Upper lobe of left lung (tissue), 6 donors: ENCODE results near the gene GTF3C5. TPM values are rescaled to one million over a fixed set of nuclear protein-coding genes. Genes with fewer than 3 reads are reported as not detected.
"Not testable (repeated sequence)": the region's sequence is repeated elsewhere in the genome, so short reads cannot be mapped to it uniquely, and the experiment has no call there.

Source experiments
- ATAC-seq, 2 donors: fragments of 200-7000 bp; cut with Tn5 transposase; one replicate each; pipeline ENCODE4 v1.9.1; 2022; ENCODE audit warnings: mild to moderate bottlenecking in 2 of 2, moderate library complexity in 2 of 2; ENCODE audit not compliant: low FRiP score in 2 of 2
- DNase-seq, 2 donors: peaks; one replicate each; pipeline ENCODE4 v3.0.0-alpha.2; 2019 to 2020
- H3K27ac ChIP-seq, 4 donors: fragments of 200-600 bp; sonication (generic); one replicate each; pipeline ENCODE4 v1.5.1; 2016 to 2019
- H3K27me3 ChIP-seq, 4 donors: fragments of 200-600 bp; sonication (generic); one replicate each; pipeline ENCODE4 v1.5.1; 2017 to 2019
- H3K36me3 ChIP-seq, 4 donors: fragments of 200-600 bp; sonication (generic); one replicate each; pipeline ENCODE4 v1.5.1; 2016 to 2019
- H3K4me1 ChIP-seq, 4 donors: fragments of 200-600 bp; sonication (generic); one replicate each; pipeline ENCODE4 v1.5.1; 2018 to 2019
- H3K4me3 ChIP-seq, 4 donors: fragments of 200-600 bp; sonication (generic); one replicate each; pipeline ENCODE4 v1.5.1; 2017 to 2019; ENCODE audit warnings: mild to moderate bottlenecking in 2 of 4, moderate library complexity in 1 of 4
- H3K9me3 ChIP-seq, 4 donors: fragments of 200-600 bp; sonication (generic); one replicate each; pipeline ENCODE4 v1.5.1; 2018 to 2019
- EP300 ChIP-seq, 4 donors: sonication (generic); formaldehyde crosslinking; IDR thresholded peaks; one replicate each; pipeline ENCODE4 v1.5.1; 2017; ENCODE audit warnings: antibody characterized with exemption in 4 of 4, control low read depth in 2 of 4
- POLR2A ChIP-seq, 4 donors: fragments of 450-650 bp; IDR thresholded peaks; one replicate each; pipeline ENCODE4 v1.5.1; 2016 to 2017; ENCODE audit warnings: antibody characterized with exemption in 4 of 4, mild to moderate bottlenecking in 2 of 4
- POLR2AphosphoS5 ChIP-seq, 2 donors: sonication (generic); formaldehyde crosslinking; IDR thresholded peaks; one replicate each; pipeline ENCODE4 v1.5.1; 2017; ENCODE audit warnings: antibody characterized with exemption in 2 of 2
- WGBS, 2 donors: methylation state at CpG; one replicate each; pipeline ENCODE4 v1.1.5; 2017 to 2018; 5-methylcytosine and 5-hydroxymethylcytosine counted together
- total RNA-seq, 6 donors: library from RNA; depleted of rRNA in 4 of 6; stranded (reverse); fragments of >200 nt in 4 of 6; gene quantifications; one replicate each; pipeline versions ENCODE4 v1.1.0 to v1.2.1, GENCODE V29; 2016 to 2021
- TF ChIP-seq, protein P1 (sequence below), 6 experiments: fragments of 450-650 bp in 4 of 6; fragments of 200-600 bp in 2 of 6; sonication (generic) in 2 of 6; IDR thresholded peaks; one replicate each; pipeline ENCODE4 v1.5.1; 2016 to 2019; ENCODE audit warnings: antibody characterized with exemption in 6 of 6
- donor health status: DM: no; HTN: no; CAD: no; lungs with moderate emphysema.
- donor health status: DM: no; HTN: yes; CAD: no; lungs with severe emphysema.

Gene GTF3C5
- total RNA-seq, 6 donors from 2014 or later: 40.9 to 133 (median 49.7) TPM

DNA sequence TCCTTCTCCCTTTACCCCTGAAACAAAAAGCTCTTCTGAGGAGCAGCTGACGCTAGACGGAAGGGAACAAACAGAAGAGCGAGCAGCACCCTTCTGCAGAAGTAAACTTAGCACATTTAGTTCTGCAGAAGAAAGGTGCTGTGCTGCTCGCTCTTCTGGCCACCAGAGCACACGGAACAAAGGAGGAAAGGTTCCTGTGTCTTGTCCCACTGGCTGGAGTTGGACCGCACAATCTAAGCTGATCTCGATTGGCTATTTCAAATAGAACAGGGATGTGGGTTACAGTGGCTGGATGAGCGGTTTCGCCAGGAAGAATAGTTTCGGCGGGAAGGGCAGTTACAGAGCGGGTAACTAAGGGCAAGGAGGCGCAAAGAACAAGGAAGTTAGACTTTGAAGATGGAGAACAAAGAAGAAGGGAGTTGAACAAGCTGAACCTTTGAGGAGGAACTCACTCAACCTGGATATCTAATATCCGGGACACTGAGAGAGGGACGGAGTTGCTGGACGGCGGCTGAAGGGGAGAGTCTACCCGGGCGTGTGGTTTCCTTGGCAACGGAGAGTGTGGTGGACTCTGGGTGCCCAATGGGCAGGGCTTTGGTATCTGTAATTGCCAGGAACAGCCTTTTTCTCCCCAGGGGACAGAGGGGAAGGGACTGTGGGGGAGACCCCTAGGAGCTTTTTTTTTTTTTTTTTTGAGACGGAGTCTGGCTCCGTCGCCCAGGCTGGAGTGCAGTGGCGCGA lies 7.1 kb downstream of the GTF3C5 start:
- ATAC-seq: no peak
- H3K4me1 ChIP-seq: peaks cover 0 to 16% (median 2%) of the 10 kb centered on the region in 4 donors
- DNase-seq: no peak
- no peak overlapping the region for H3K4me3 ChIP-seq
- no peaks in the 10 kb centered on the region for H3K27me3 ChIP-seq
- H3K36me3 ChIP-seq: peaks cover 7 to 15% (median 12%) of the 10 kb centered on the region in 4 donors
- no peak overlapping the region for H3K27ac ChIP-seq
- no peaks in the 10 kb centered on the region for H3K9me3 ChIP-seq
- 90 to 91% methylated on average over 22 to 25 of the region's 25 CpGs for WGBS, 2 donors
- TF ChIP-seq EP300 (IDR thresholded peaks at IDR 0.05) (no peak), POLR2A (IDR thresholded peaks at IDR 0.05) (no peak), POLR2AphosphoS5 (IDR thresholded peaks at IDR 0.05) (no peak)

DNA sequence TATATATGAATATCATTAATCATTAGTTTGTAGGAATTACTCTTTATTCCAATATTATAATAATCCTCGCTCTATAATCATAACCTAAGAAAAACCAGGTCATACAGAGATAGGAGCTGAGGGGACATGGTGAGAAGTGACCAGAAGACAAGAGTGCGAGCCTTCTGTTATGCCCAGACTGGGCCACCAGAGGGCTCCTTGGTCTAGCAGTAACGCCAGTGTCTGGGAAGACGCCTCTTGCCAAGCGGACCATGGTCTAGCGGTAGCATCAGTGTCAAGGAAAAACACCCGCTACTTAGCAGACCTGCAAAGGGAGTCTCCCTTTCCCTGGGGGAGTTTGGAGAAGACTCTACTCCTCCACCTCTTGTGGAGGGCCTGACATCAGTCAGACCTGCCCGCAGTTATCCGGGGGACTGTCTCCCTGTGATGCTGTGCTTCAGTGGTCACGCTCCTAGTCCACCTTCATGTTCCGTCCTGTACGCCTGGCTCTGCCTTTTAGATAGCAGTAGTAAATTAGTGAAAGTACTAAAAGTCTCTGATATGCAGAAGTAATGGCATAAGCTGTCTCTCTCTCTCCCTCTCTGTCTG lies 10.2 kb downstream of the GTF3C5 start:
- peaks cover 14 to 46% (median 41%) of the 10 kb centered on the region in 4 donors for H3K36me3 ChIP-seq
- 90 to 95% methylated on average over 12 of the region's 12 CpGs for WGBS, 2 donors
- TF ChIP-seq, protein P1, sequence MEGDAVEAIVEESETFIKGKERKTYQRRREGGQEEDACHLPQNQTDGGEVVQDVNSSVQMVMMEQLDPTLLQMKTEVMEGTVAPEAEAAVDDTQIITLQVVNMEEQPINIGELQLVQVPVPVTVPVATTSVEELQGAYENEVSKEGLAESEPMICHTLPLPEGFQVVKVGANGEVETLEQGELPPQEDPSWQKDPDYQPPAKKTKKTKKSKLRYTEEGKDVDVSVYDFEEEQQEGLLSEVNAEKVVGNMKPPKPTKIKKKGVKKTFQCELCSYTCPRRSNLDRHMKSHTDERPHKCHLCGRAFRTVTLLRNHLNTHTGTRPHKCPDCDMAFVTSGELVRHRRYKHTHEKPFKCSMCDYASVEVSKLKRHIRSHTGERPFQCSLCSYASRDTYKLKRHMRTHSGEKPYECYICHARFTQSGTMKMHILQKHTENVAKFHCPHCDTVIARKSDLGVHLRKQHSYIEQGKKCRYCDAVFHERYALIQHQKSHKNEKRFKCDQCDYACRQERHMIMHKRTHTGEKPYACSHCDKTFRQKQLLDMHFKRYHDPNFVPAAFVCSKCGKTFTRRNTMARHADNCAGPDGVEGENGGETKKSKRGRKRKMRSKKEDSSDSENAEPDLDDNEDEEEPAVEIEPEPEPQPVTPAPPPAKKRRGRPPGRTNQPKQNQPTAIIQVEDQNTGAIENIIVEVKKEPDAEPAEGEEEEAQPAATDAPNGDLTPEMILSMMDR (IDR thresholded peaks at IDR 0.05): peak; percentile 28 to 56 (median 40)

DNA sequence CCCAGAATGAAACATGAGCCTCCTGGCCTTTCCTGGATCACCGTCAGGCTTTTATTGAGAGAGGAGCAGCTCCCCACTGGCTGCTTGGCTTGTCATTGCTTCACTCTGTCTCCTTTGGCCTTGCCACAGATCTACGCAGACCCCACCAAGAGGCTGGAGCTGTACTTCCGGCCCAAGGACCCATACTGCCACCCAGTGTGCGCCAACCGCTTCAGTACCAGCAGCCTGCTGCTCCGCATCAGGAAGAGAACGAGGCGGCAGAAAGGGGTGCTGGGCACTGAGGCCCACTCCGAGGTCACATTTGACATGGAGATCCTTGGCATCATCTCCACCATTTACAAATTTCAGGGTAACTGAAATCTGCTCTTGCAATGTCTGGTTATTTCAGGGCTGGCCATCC lies 11.2 kb downstream of the GTF3C5 start:
- DNase-seq (no peak), ATAC-seq (no peak)
- H3K27me3 ChIP-seq: no peaks in the 10 kb centered on the region
- WGBS, 2 donors: 93 to 95% methylated on average over 9 of the region's 9 CpGs
- H3K4me1 ChIP-seq: no peaks in the 10 kb centered on the region
- no peak for TF ChIP-seq EP300 (IDR thresholded peaks at IDR 0.05)
- TF ChIP-seq POLR2A (IDR thresholded peaks at IDR 0.05): no peak
- no peak overlapping the region for H3K27ac ChIP-seq
- peaks cover 14 to 55% (median 51%) of the 10 kb centered on the region in 4 donors for H3K36me3 ChIP-seq
- H3K4me3 ChIP-seq: no peak overlapping the region
- no peaks in the 10 kb centered on the region for H3K9me3 ChIP-seq

More for the DNA sequence above, 10.2 kb downstream of the GTF3C5 start:
- not testable (repeated sequence) for H3K9me3 ChIP-seq, H3K27me3 ChIP-seq, H3K4me3 ChIP-seq, H3K27ac ChIP-seq, ATAC-seq, H3K4me1 ChIP-seq
- peak in 1 of 2 donors; percentile 40 for DNase-seq

DNA sequence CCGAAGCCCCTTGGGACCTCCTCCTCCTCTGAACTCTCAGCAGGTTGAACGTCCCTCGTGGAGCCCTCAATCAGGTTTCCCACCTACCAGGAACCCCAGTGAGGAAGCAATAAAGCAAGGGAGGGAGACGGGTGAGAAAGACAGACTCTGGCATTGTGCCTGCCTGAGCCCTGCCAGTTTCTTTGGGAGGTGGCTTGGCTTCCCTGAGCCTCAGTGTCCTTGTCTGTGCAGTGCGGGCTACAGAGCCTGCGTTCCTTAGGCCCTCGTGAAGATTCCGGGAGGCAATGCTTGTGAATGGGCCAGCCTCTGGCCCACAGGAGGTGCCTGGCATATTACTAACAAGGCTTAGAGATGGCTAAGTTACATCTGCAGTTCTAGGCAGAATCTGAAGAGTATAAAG lies 11.9 kb downstream of the GTF3C5 start:
- no peak for ATAC-seq
- no peak for DNase-seq
- H3K4me1 ChIP-seq: no peaks in the 10 kb centered on the region
- no peak overlapping the region for H3K4me3 ChIP-seq
- no peak for TF ChIP-seq POLR2A (IDR thresholded peaks at IDR 0.05)
- TF ChIP-seq EP300 (IDR thresholded peaks at IDR 0.05): no peak
- no peak for TF ChIP-seq POLR2AphosphoS5 (IDR thresholded peaks at IDR 0.05)
- TF ChIP-seq, protein P1 (IDR thresholded peaks at IDR 0.05): no peak
- WGBS, 2 donors: 93 to 98% methylated on average over 5 to 8 of the region's 8 CpGs
- peaks cover 14 to 63% (median 56%) of the 10 kb centered on the region in 4 donors for H3K36me3 ChIP-seq
- no peaks in the 10 kb centered on the region for H3K9me3 ChIP-seq
- no peaks in the 10 kb centered on the region for H3K27me3 ChIP-seq
- no peak overlapping the region for H3K27ac ChIP-seq

DNA sequence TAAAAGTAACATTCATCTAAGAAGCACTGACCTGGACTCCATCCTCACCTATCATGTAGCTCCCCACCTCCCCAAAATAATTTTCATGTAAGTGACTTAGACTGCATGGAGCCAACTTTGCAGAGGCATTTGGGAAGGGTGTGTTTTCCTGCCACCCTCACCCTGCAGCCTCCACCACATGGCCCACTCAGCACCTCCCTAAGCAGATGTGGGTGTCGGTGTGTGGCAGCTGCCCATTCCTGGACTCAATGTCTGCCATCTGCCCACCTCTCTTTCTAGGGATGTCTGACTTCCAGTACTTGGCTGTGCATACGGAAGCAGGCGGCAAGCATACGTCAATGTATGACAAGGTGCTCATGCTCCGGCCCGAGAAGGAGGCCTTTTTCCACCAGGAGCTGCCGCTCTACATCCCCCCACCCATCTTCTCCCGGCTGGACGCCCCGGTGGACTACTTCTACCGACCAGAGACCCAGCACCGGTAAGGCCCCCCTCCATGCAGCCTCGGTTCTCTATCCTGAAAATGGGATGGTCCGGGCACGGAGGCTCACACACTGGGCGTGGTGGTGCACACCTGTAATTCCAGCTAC lies 12.7 kb downstream of the GTF3C5 start:
- Histone ChIP-seq H3K4me3 (no peak overlapping the region), H3K36me3 (peaks cover 14 to 69% (median 62%) of the 10 kb centered on the region in 4 donors), H3K9me3 (no peaks in the 10 kb centered on the region), H3K27me3 (no peaks in the 10 kb centered on the region), H3K27ac (no peak overlapping the region), H3K4me1 (no peaks in the 10 kb centered on the region)
- no peak for ATAC-seq
- no peak for TF ChIP-seq POLR2A (IDR thresholded peaks at IDR 0.05)
- TF ChIP-seq, protein P1 (IDR thresholded peaks at IDR 0.05): no peak
- TF ChIP-seq EP300 (IDR thresholded peaks at IDR 0.05): no peak
- no peak for TF ChIP-seq POLR2AphosphoS5 (IDR thresholded peaks at IDR 0.05)
- WGBS, 2 donors: 97 to 98% methylated on average over 15 to 16 of the region's 16 CpGs
- no peak for DNase-seq
